Lower lobe of right lung (tissue), 2 donors: Measurements from ENCODE around the gene APOBEC3A. TPM values are rescaled to one million over a fixed set of nuclear protein-coding genes. Genes with fewer than 3 reads are reported as not detected.
"Not testable (repeated sequence)": the region's sequence is repeated elsewhere in the genome, so short reads cannot be mapped to it uniquely, and the experiment has no call there.

Source experiments
- ATAC-seq, 2 donors: fragments of 200-7000 bp; cut with Tn5 transposase; one replicate each; pipeline ENCODE4 v1.9.1; 2020 to 2022; ENCODE audit warnings: mild to moderate bottlenecking in 2 of 2, moderate library complexity in 2 of 2
- DNase-seq: peaks from one replicate; pipeline ENCODE4 v3.0.0-alpha.2; 2020
- H3K27ac ChIP-seq: fragments of 200-600 bp; one replicate; pipeline ENCODE4 v1.8.0; 2022
- H3K27me3 ChIP-seq: fragments of 200-600 bp; one replicate; pipeline ENCODE4 v1.8.0; 2022; ENCODE audit warnings: low read depth
- H3K36me3 ChIP-seq: fragments of 200-600 bp; one replicate; pipeline ENCODE4 v1.8.0; 2022; ENCODE audit warnings: mild to moderate bottlenecking
- H3K4me1 ChIP-seq: fragments of 200-600 bp; one replicate; pipeline ENCODE4 v1.8.0; 2022
- H3K4me3 ChIP-seq: fragments of 200-600 bp; one replicate; pipeline ENCODE4 v1.8.0; 2022; ENCODE audit warnings: mild to moderate bottlenecking
- H3K9me3 ChIP-seq: fragments of 200-600 bp; one replicate; pipeline ENCODE4 v1.8.0; 2022
- intact Hi-C: fragments of 100-400 bp; cut with DNase I; formaldehyde crosslinking; loops from one replicate; pipeline ENCODE4 v1.11.0; 2022
- total RNA-seq: library from RNA; stranded (reverse); fragmentation: NEBNext Ultra II Directional; extraction: Animal tissue kit (Norgen Biotek cat#: 25700); gene quantifications from one replicate; pipeline ENCODE4 v1.2.1, GENCODE V29; 2021
- TF ChIP-seq, protein P1 (sequence below): fragments of 200-600 bp; IDR thresholded peaks from one replicate; pipeline ENCODE4 v1.8.0; 2022; ENCODE audit warnings: antibody characterized with exemption, mild to moderate bottlenecking
- donor health status: DM: no; HTN: yes; CAD: no; lungs with severe emphysema.

The APOBEC3A gene
- total RNA-seq, 1 donor from 2014 or later, result 14.2 TPM

GRCh38 chr22:38943201-38943600 is 14.2 kb upstream of the APOBEC3A start:
- intact Hi-C loops, result no loop called here
- TF ChIP-seq, protein P1, sequence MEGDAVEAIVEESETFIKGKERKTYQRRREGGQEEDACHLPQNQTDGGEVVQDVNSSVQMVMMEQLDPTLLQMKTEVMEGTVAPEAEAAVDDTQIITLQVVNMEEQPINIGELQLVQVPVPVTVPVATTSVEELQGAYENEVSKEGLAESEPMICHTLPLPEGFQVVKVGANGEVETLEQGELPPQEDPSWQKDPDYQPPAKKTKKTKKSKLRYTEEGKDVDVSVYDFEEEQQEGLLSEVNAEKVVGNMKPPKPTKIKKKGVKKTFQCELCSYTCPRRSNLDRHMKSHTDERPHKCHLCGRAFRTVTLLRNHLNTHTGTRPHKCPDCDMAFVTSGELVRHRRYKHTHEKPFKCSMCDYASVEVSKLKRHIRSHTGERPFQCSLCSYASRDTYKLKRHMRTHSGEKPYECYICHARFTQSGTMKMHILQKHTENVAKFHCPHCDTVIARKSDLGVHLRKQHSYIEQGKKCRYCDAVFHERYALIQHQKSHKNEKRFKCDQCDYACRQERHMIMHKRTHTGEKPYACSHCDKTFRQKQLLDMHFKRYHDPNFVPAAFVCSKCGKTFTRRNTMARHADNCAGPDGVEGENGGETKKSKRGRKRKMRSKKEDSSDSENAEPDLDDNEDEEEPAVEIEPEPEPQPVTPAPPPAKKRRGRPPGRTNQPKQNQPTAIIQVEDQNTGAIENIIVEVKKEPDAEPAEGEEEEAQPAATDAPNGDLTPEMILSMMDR, result no peak
- Histone ChIP-seq H3K9me3 (no peaks in the 10 kb centered on the region), H3K4me3 (no peak overlapping the region), H3K4me1 (peaks cover 13% of the 10 kb centered on the region), H3K36me3 (no peaks in the 10 kb centered on the region), H3K27ac (no peak overlapping the region), H3K27me3 (peaks cover 6% of the 10 kb centered on the region)
- ATAC-seq (peak; percentile 31 to 44), DNase-seq (no peak)

DNA sequence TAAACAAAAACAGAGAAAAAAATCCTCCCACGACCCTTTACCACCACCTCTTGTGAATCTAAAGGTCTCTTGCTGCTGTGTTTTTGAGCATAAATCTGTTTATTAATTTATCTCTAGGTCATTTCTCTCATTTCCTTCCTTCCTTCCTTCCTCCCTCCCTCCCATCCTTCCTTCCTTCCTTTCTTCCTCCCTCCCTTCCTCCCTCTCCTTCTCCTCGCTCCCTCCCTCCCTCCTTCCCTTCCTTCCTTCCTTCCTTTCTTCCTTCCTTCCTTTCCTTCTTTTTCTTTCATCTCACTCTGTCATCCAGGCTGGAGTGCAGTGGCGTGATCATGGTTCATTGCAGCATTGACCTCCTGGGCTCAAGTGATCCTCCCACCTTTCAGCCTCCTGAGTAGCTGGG is 13.5 kb upstream of the APOBEC3A start:
- Histone ChIP-seq H3K36me3 (no peaks in the 10 kb centered on the region), H3K27ac (no peak overlapping the region), H3K4me3 (no peak overlapping the region), H3K4me1 (peaks cover 13% of the 10 kb centered on the region), H3K9me3 (no peaks in the 10 kb centered on the region), H3K27me3 (peaks cover 6% of the 10 kb centered on the region)
- TF ChIP-seq, protein P1, result no peak
- no peak for ATAC-seq
- intact Hi-C loops, result no loop called here
- no peak for DNase-seq

DNA sequence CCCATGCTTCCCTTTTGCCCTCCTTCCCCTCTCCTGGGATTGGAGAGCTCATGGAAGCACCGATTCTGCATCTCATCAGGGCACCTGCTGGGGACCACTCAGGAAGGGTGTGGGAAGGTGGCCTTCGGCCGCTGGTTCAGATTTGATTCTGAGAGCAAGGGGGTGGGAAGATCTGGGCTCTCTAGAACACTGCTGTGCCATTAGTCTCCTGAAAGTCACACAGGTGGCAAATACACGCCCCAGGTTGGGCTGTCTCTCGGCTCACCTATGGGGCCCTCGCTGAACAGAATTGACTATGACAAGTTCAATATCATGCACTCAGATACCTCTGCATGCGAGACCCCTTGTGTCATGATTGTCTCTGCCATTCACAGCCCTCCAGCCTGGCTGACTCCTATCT is 12.8 kb upstream of the APOBEC3A start:
- H3K27me3 ChIP-seq, result peaks cover 6% of the 10 kb centered on the region
- ATAC-seq (no peak), DNase-seq (no peak)
- TF ChIP-seq, protein P1, result no peak
- no peak overlapping the region for H3K4me3 ChIP-seq
- H3K9me3 ChIP-seq, result no peaks in the 10 kb centered on the region
- peaks cover 13% of the 10 kb centered on the region for H3K4me1 ChIP-seq
- H3K36me3 ChIP-seq, result no peaks in the 10 kb centered on the region
- H3K27ac ChIP-seq, result no peak overlapping the region
- intact Hi-C loops, result no loop called here

DNA sequence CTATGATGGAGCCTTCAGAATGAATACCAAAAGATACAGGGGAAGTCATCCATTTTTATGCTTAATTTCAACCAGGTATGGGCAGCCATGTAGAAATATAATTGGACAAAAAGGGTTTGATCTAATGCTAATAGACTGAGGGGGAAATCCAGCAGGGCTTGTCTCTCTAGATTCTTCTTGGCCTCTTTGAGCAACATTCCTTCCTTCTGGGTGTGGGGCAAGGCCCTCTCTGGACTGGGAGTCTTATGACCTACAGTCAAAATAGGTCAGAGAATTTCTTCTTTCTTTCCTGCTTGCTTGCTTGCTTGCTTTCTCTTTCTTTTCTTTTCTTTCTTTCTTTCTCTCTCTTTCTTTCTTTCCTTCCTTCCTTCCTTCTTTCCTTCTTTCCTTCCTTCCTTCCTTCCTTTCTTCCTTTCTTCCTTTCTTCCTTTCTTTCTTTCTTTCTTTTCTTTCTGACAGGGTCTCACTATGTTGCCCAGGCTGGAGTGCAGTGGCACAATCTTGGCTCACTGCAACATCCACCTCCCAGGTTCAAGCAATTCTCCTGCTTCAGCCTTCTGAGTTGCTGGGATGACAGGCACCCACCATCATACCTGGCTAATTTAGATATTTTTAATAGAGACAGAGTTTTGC is 11.6 kb upstream of the APOBEC3A start:
- DNase-seq, H3K27me3 ChIP-seq, H3K4me3 ChIP-seq, intact Hi-C loops, H3K36me3 ChIP-seq, H3K9me3 ChIP-seq, H3K27ac ChIP-seq: not testable (repeated sequence)
- peaks cover 15% of the 10 kb centered on the region for H3K4me1 ChIP-seq
- ATAC-seq, result peak in 1 of 2 donors; percentile 47

GRCh38 chr22:38946771-38947170 is 10.6 kb upstream of the APOBEC3A start:
- DNase-seq (peak; percentile 13), ATAC-seq (no peak)
- intact Hi-C loops, result no loop called here

More at GRCh38 chr22:38946771-38947170, 10.6 kb upstream of the APOBEC3A start:
- Histone ChIP-seq H3K4me1 (peaks cover 13% of the 10 kb centered on the region), H3K36me3 (no peaks in the 10 kb centered on the region), H3K27me3 (no peaks in the 10 kb centered on the region), H3K9me3 (no peaks in the 10 kb centered on the region), H3K27ac (no peak overlapping the region), H3K4me3 (no peak overlapping the region)
- TF ChIP-seq, protein P1, result no peak
